Trophoblast cell (in vitro differentiated cells and primary cell): ENCODE data around the gene SCGB3A2.
A peak's percentile ranks its signal among the peaks of the same experiment; 100 is the strongest.

Experiments used
- DNase-seq, 2 donors: peaks; one replicate each; pipeline ENCODE4 v3.0.0-alpha.2; 2016
- H2AFZ ChIP-seq: 2 replicates; pipeline ENCODE4 v1.6.1; 2013; ENCODE audit warnings: low read length, moderate library complexity, mild to moderate bottlenecking; ENCODE audit not compliant: insufficient read depth, poor library complexity
- H2AK5ac ChIP-seq: 2 replicates; pipeline ENCODE4 v1.6.1; 2013; ENCODE audit warnings: mild to moderate bottlenecking, low read length
- H2BK120ac ChIP-seq: 2 replicates; pipeline ENCODE4 v1.6.1; 2013; ENCODE audit warnings: low read length, mild to moderate bottlenecking, moderate library complexity; ENCODE audit not compliant: insufficient read depth, poor library complexity
- H2BK12ac ChIP-seq: 2 replicates; pipeline ENCODE4 v1.6.1; 2013; ENCODE audit warnings: mild to moderate bottlenecking, low read length, moderate library complexity
- H2BK5ac ChIP-seq: 2 replicates; pipeline ENCODE4 v1.6.1; 2013; ENCODE audit warnings: low read length, low read depth, moderate library complexity, mild to moderate bottlenecking; ENCODE audit not compliant: poor library complexity
- H3K14ac ChIP-seq: 2 replicates; pipeline ENCODE4 v1.6.1; 2013; ENCODE audit warnings: mild to moderate bottlenecking, low read length
- H3K18ac ChIP-seq: 2 replicates; pipeline ENCODE4 v1.6.1; 2013; ENCODE audit warnings: mild to moderate bottlenecking, low read length
- H3K23ac ChIP-seq: 2 replicates; pipeline ENCODE4 v1.6.1; 2013; ENCODE audit warnings: low read length
- H3K27ac ChIP-seq: 2 replicates; pipeline ENCODE4 v1.5.1; 2013; ENCODE audit warnings: low read depth, mild to moderate bottlenecking, inconsistent platforms, low read length, moderate library complexity
- H3K27me3 ChIP-seq: 2 replicates; pipeline ENCODE4 v1.6.1; 2013; ENCODE audit warnings: inconsistent platforms, mild to moderate bottlenecking, low read length, moderate library complexity; ENCODE audit not compliant: insufficient read depth
- H3K36me3 ChIP-seq, 2 experiments: 1 replicate in 1 of 2; 2 replicates in 1 of 2; pipeline ENCODE4 v1.6.1; 2013; ENCODE audit warnings: low read length in 2 of 2, mild to moderate bottlenecking in 2 of 2, moderate library complexity in 1 of 2; ENCODE audit not compliant: insufficient read depth in 2 of 2, control insufficient read depth in 1 of 2
- H3K4ac ChIP-seq: 2 replicates; pipeline ENCODE4 v1.6.1; 2013; ENCODE audit warnings: low read depth, mild to moderate bottlenecking, low read length, moderate library complexity
- H3K4me1 ChIP-seq, 2 experiments: 1 replicate in 1 of 2; 2 replicates in 1 of 2; pipeline ENCODE4 v1.6.1; 2013; ENCODE audit warnings: low read length in 2 of 2, mild to moderate bottlenecking in 2 of 2, moderate library complexity in 1 of 2; ENCODE audit not compliant: insufficient read depth in 2 of 2, control insufficient read depth in 1 of 2
- H3K4me2 ChIP-seq: 2 replicates; pipeline ENCODE4 v1.6.1; 2013; ENCODE audit warnings: inconsistent platforms, mild to moderate bottlenecking, low read length, moderate library complexity
- H3K4me3 ChIP-seq: 2 replicates; pipeline ENCODE4 v1.5.1; 2013; ENCODE audit warnings: mild to moderate bottlenecking, low read depth, low read length, inconsistent platforms
- H3K79me1 ChIP-seq: one replicate; pipeline ENCODE4 v1.6.1; 2013; ENCODE audit warnings: low read length
- H3K79me2 ChIP-seq: 2 replicates; pipeline ENCODE4 v1.6.1; 2013; ENCODE audit warnings: low read length, mild to moderate bottlenecking; ENCODE audit not compliant: control insufficient read depth, insufficient read depth, poor library complexity
- H3K9ac ChIP-seq: 2 replicates; pipeline ENCODE4 v1.6.1; 2013; ENCODE audit warnings: mild to moderate bottlenecking, low read length
- H3K9me3 ChIP-seq: 2 replicates; pipeline ENCODE4 v1.6.1; 2013; ENCODE audit warnings: low read depth, mild to moderate bottlenecking, control low read depth, inconsistent platforms, low read length; ENCODE audit not compliant: insufficient read depth
- H4K12ac ChIP-seq: 2 replicates; pipeline ENCODE4 v1.6.1; 2013; ENCODE audit warnings: low read depth, mild to moderate bottlenecking, low read length, moderate library complexity
- H4K8ac ChIP-seq: 2 replicates; pipeline ENCODE4 v1.6.1; 2013; ENCODE audit warnings: low read depth, mild to moderate bottlenecking, low read length, moderate library complexity
- H4K91ac ChIP-seq: one replicate; pipeline ENCODE4 v1.6.1; 2013; ENCODE audit warnings: low read depth, mild to moderate bottlenecking, low read length, moderate library complexity
- WGBS: extraction: QIAGEN DNeasy Blood & Tissue Kit; methylation state at CpG from one replicate; pipeline ENCODE4 v1.1.7; 2013; ENCODE audit warnings: missing lambda C conversion rate; ENCODE audit not compliant: insufficient read length, insufficient coverage; ENCODE audit errors: extremely low coverage; 5-methylcytosine and 5-hydroxymethylcytosine counted together

The SCGB3A2 gene

GRCh38 chr5:147893820-147894219, 15.3 kb downstream of the SCGB3A2 start:
- Histone ChIP-seq H3K4me3 (no peak overlapping the region), H4K91ac (peak overlapping the region; percentile 100), H4K12ac (peak overlapping the region; percentile 97), H3K79me2 (peaks cover 4% of the 10 kb centered on the region), H3K14ac (peak overlapping the region; percentile 100), H3K9ac (no peak overlapping the region), H2BK12ac (peak overlapping the region; percentile 99), H3K4ac (peak overlapping the region; percentile 99), H2AK5ac (peak overlapping the region; percentile 100), H2BK120ac (peak overlapping the region; percentile 98), H2BK5ac (peak overlapping the region; percentile 99), H3K4me1 (peaks cover 6 to 13% of the 10 kb centered on the region in 2 experiments), H3K27ac (peak overlapping the region; percentile 98), H3K36me3 (peaks cover 4 to 6% of the 10 kb centered on the region in 2 experiments), H3K4me2 (no peak overlapping the region), H4K8ac (peak overlapping the region; percentile 95), H3K27me3 (no peaks in the 10 kb centered on the region), H3K79me1 (peaks cover 13% of the 10 kb centered on the region), H3K9me3 (no peaks in the 10 kb centered on the region), H3K18ac (peak overlapping the region; percentile 94), H2AFZ (peak overlapping the region; percentile 94), H3K23ac (no peak overlapping the region)
- peak; percentile 89 to 92 for DNase-seq
- no CpG with 5 or more reads among the region's 2 CpGs for WGBS

DNA sequence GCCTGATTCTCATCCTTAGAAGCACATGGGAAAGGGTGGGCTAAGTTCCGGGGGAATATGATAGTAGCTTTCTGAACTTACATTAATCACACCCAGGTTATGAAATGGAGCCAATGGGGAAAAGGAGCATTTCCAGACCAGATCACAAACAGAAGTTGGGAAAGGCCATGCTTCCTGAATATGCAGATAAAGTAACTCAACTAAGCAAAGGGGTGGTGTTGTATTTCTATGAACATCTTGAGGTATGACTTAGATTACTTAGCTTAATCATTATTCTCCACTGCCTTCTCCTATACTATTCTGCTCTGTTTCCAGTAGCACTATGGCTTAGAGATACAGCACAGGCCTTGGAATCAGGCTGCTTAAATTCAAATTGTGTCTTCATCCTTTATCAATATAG, 17.4 kb downstream of the SCGB3A2 start:
- Histone ChIP-seq H3K9ac (no peak overlapping the region), H2BK120ac (no peak overlapping the region), H2BK5ac (no peak overlapping the region), H3K79me2 (peaks cover 4% of the 10 kb centered on the region), H2AK5ac (no peak overlapping the region), H3K27ac (no peak overlapping the region), H4K8ac (no peak overlapping the region), H3K79me1 (peaks cover 13% of the 10 kb centered on the region), H3K14ac (no peak overlapping the region), H3K23ac (no peak overlapping the region), H3K4me3 (no peak overlapping the region), H2AFZ (no peak overlapping the region), H3K4me1 (peaks cover 6 to 13% of the 10 kb centered on the region in 2 experiments), H4K91ac (peak overlapping the region; percentile 37), H3K36me3 (peaks cover 4 to 7% of the 10 kb centered on the region in 2 experiments), H3K4me2 (no peak overlapping the region), H3K4ac (no peak overlapping the region), H3K18ac (no peak overlapping the region), H3K27me3 (no peaks in the 10 kb centered on the region), H4K12ac (no peak overlapping the region), H2BK12ac (no peak overlapping the region), H3K9me3 (no peaks in the 10 kb centered on the region)
- WGBS, result no CpG with 5 or more reads among the region's 1 CpG
- no peak for DNase-seq

- Histone ChIP-seq H2BK120ac (no peak overlapping the region), H3K23ac (no peak overlapping the region), H3K9ac (no peak overlapping the region), H3K36me3 (peaks cover 0 to 7% of the 10 kb centered on the region in 2 experiments), H2AFZ (no peak overlapping the region), H2BK5ac (peak overlapping the region; percentile 11), H4K12ac (no peak overlapping the region), H3K18ac (no peak overlapping the region), H3K79me2 (no peaks in the 10 kb centered on the region), H3K9me3 (no peaks in the 10 kb centered on the region), H3K4me3 (no peak overlapping the region), H3K4me1 (peaks cover 6 to 13% of the 10 kb centered on the region in 2 experiments), H3K27me3 (no peaks in the 10 kb centered on the region), H3K79me1 (peaks cover 13% of the 10 kb centered on the region), H3K4ac (no peak overlapping the region), H3K4me2 (no peak overlapping the region), H4K8ac (no peak overlapping the region), H3K14ac (no peak overlapping the region), H2BK12ac (peak overlapping the region; percentile 5), H4K91ac (peak overlapping the region; percentile 19), H2AK5ac (no peak overlapping the region), H3K27ac (no peak overlapping the region)
- peak in 1 of 2 donors; percentile 53 for DNase-seq
- no CpG with 5 or more reads among the region's 3 CpGs for WGBS
Observed at GRCh38 chr5:147898875-147899401, 20.4 kb downstream of the SCGB3A2 start.

GRCh38 chr5:147901599-147902039, 23.1 kb downstream of the SCGB3A2 start:
- peaks cover 0 to 3% of the 10 kb centered on the region in 2 experiments for H3K36me3 ChIP-seq
- no peaks in the 10 kb centered on the region for H3K9me3 ChIP-seq
- H2AK5ac ChIP-seq, result no peak overlapping the region
- peaks cover 8 to 14% of the 10 kb centered on the region in 2 experiments for H3K4me1 ChIP-seq
- no peak overlapping the region for H2BK12ac ChIP-seq
- no peak overlapping the region for H3K4me3 ChIP-seq
- no peak overlapping the region for H4K12ac ChIP-seq
- peak overlapping the region; percentile 90 for H3K14ac ChIP-seq
- H2BK120ac ChIP-seq, result peak overlapping the region; percentile 93
- peak overlapping the region; percentile 98 for H3K27ac ChIP-seq
- no peak overlapping the region for H4K8ac ChIP-seq
- no peak overlapping the region for H3K4ac ChIP-seq
- peak overlapping the region; percentile 98 for H2BK5ac ChIP-seq
- H3K23ac ChIP-seq, result no peak overlapping the region
- no peak overlapping the region for H3K4me2 ChIP-seq
- DNase-seq, result peak; percentile 91 to 98
- H3K79me1 ChIP-seq, result peaks cover 18% of the 10 kb centered on the region
- H3K18ac ChIP-seq, result no peak overlapping the region
- peak overlapping the region; percentile 93 for H4K91ac ChIP-seq
- H3K27me3 ChIP-seq, result no peaks in the 10 kb centered on the region
- no peak overlapping the region for H3K9ac ChIP-seq
- no peaks in the 10 kb centered on the region for H3K79me2 ChIP-seq
- H2AFZ ChIP-seq, result no peak overlapping the region
- no CpG with 5 or more reads among the region's 12 CpGs for WGBS
